ENCODE measurements around the gene SERTAD2.

DNA sequence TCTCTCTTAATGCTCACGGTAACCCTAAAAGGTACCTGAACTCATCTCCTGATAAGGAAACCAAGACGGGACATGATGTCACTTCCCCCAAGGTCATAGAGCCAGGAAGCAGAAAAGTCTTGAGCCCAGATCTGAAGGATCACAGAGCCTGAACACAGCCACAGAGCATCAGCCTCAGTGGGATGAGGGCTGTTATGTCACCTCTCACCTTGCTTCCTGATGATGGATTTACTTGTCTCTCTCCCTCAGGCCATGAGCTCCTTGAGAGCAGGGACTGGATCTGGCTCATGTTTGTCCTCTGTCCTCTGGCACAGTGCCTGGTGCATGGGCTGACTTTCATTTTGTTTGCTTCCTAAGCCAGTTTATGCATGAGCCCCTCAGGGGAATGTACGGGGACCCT lies 54.2 kb downstream of the SERTAD2 start:
- TF ChIP-seq, protein P1, sequence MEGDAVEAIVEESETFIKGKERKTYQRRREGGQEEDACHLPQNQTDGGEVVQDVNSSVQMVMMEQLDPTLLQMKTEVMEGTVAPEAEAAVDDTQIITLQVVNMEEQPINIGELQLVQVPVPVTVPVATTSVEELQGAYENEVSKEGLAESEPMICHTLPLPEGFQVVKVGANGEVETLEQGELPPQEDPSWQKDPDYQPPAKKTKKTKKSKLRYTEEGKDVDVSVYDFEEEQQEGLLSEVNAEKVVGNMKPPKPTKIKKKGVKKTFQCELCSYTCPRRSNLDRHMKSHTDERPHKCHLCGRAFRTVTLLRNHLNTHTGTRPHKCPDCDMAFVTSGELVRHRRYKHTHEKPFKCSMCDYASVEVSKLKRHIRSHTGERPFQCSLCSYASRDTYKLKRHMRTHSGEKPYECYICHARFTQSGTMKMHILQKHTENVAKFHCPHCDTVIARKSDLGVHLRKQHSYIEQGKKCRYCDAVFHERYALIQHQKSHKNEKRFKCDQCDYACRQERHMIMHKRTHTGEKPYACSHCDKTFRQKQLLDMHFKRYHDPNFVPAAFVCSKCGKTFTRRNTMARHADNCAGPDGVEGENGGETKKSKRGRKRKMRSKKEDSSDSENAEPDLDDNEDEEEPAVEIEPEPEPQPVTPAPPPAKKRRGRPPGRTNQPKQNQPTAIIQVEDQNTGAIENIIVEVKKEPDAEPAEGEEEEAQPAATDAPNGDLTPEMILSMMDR (conservative IDR thresholded peaks at IDR 0.05; ENCODE audit: low read depth in 2 of 2), result no peak
- no peak for TF ChIP-seq CREB1 (CRISPR knock-in tag; IDR thresholded peaks at IDR 0.05; ENCODE audit: low read depth)
- no peak for TF ChIP-seq POLR2AphosphoS5 (IDR thresholded peaks at IDR 0.05; ENCODE audit: low read depth)
- TF ChIP-seq, protein P2, sequence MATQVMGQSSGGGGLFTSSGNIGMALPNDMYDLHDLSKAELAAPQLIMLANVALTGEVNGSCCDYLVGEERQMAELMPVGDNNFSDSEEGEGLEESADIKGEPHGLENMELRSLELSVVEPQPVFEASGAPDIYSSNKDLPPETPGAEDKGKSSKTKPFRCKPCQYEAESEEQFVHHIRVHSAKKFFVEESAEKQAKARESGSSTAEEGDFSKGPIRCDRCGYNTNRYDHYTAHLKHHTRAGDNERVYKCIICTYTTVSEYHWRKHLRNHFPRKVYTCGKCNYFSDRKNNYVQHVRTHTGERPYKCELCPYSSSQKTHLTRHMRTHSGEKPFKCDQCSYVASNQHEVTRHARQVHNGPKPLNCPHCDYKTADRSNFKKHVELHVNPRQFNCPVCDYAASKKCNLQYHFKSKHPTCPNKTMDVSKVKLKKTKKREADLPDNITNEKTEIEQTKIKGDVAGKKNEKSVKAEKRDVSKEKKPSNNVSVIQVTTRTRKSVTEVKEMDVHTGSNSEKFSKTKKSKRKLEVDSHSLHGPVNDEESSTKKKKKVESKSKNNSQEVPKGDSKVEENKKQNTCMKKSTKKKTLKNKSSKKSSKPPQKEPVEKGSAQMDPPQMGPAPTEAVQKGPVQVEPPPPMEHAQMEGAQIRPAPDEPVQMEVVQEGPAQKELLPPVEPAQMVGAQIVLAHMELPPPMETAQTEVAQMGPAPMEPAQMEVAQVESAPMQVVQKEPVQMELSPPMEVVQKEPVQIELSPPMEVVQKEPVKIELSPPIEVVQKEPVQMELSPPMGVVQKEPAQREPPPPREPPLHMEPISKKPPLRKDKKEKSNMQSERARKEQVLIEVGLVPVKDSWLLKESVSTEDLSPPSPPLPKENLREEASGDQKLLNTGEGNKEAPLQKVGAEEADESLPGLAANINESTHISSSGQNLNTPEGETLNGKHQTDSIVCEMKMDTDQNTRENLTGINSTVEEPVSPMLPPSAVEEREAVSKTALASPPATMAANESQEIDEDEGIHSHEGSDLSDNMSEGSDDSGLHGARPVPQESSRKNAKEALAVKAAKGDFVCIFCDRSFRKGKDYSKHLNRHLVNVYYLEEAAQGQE (IDR thresholded peaks at IDR 0.05; ENCODE audit: unreplicated experiment), result no peak
- TF ChIP-seq EZH2 (IDR thresholded peaks at IDR 0.05; ENCODE audit: low read depth, unreplicated experiment), result no peak
- no peak for TF ChIP-seq EZH2phosphoT487 (IDR thresholded peaks at IDR 0.05; ENCODE audit: unreplicated experiment)

All from GM23338 (cell line).